ENCODE measurements around the gene TSPAN7.

- TF ChIP-seq CTCF (IDR thresholded peaks at IDR 0.05) (no peak), POLR2A (IDR thresholded peaks at IDR 0.05) (no peak)
Measured at GRCh38 chrX:38660395-38661102, 99.2 kb downstream of the TSPAN7 start.
